Stimulated activated effector memory CD8-positive, alpha-beta T cell treated with anti-CD3 and anti-CD28 coated beads, Interleukin-12 subunit alpha, Interleukin-12 subunit beta, amount 100 ng/mL, for 72 hours (primary cell): ENCODE data around the gene ROCK1.
"Not testable (repeated sequence)": the region's sequence is repeated elsewhere in the genome, so short reads cannot be mapped to it uniquely, and the experiment has no call there.

Source experiments
- ATAC-seq: fragments of 150-1000 bp; cut with Tn5 transposase; 2 replicates; pipeline ENCODE4 v1.10.0; 2021
- DNase-seq, 2 donors: peaks; one replicate each; pipeline ENCODE4 v3.0.0; 2021 to 2022; ENCODE audit warnings: low spot score in 2 of 2
- H3K27ac Mint-ChIP-seq: one replicate; pipeline ENCODE4 v1.8.0; 2022; ENCODE audit warnings: mild to moderate bottlenecking, mixed read lengths
- H3K36me3 Mint-ChIP-seq: one replicate; pipeline ENCODE4 v1.8.0; 2022; ENCODE audit warnings: mild to moderate bottlenecking, mixed read lengths
- H3K4me1 Mint-ChIP-seq: one replicate; pipeline ENCODE4 v1.8.0; 2022; ENCODE audit warnings: mixed read lengths
- H3K4me3 Mint-ChIP-seq: one replicate; pipeline ENCODE4 v1.8.0; 2022; ENCODE audit warnings: mild to moderate bottlenecking, mixed read lengths
- H3K9me3 Mint-ChIP-seq: one replicate; pipeline ENCODE4 v1.8.0; 2022; ENCODE audit warnings: mixed read lengths

Gene ROCK1

DNA sequence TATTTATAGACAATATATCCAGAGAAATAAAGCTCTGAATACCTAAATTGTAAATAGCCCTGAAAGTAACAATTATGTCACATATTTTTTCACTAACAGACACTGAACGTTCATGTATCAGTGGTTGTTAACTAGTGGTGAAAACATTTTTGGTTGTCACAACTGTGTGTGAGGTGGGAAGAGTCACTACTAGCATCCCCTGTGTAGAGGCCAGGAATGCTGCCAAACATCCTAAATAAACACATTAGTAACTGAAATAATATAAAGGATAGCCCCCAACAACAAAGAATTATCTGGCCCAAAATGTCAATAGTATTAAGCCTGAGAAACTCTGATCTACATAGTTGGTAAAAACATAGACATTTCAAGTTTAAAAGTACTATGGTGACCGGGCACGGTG lies 64.5 kb downstream of the ROCK1 start:
- DNase-seq = no peak
- peaks cover 33% of the 10 kb centered on the region for H3K4me1 Mint-ChIP-seq
- H3K9me3 Mint-ChIP-seq = no peaks in the 10 kb centered on the region

GRCh38 chr18:21040466-21040865 lies 71.1 kb downstream of the ROCK1 start:
- Mint-ChIP-seq H3K27ac (no peak overlapping the region), H3K4me1 (no peaks in the 10 kb centered on the region), H3K36me3 (peaks cover 84% of the 10 kb centered on the region), H3K4me3 (no peak overlapping the region), H3K9me3 (no peaks in the 10 kb centered on the region)
- no peak for ATAC-seq
- no peak for DNase-seq

More for the DNA sequence above, 64.5 kb downstream of the ROCK1 start:
- no peak for ATAC-seq
- Mint-ChIP-seq H3K36me3 (peaks cover 62% of the 10 kb centered on the region), H3K4me3 (no peak overlapping the region), H3K27ac (peak overlapping the region; percentile 60)

DNA sequence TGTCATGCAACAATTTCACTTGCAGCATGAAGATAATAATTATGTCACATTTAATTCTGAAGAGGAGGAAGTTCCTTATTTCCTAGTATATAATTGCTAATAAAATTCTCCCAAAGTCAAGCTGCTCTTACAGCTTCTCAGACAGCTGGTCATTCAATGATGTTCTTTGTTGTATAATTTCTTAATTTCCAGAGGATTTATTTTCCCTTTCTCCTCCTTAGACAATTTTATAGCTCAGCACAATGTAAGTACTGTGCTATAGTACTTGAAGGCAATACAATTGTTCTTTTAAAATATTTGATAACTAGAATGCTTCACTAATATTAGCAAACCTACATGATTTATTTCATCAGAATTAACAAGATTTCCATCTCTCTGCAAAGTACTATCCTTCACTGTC lies 73.4 kb downstream of the ROCK1 start:
- DNase-seq (no peak), ATAC-seq (no peak)
- Mint-ChIP-seq H3K4me3 (no peak overlapping the region), H3K36me3 (peaks cover 85% of the 10 kb centered on the region), H3K9me3 (no peaks in the 10 kb centered on the region), H3K4me1 (peaks cover 6% of the 10 kb centered on the region), H3K27ac (peak overlapping the region; percentile 6)

GRCh38 chr18:21031845-21032244 lies 79.8 kb downstream of the ROCK1 start:
- H3K27ac Mint-ChIP-seq = no peak overlapping the region
- H3K4me3 Mint-ChIP-seq = no peak overlapping the region
- no peak for ATAC-seq

DNA sequence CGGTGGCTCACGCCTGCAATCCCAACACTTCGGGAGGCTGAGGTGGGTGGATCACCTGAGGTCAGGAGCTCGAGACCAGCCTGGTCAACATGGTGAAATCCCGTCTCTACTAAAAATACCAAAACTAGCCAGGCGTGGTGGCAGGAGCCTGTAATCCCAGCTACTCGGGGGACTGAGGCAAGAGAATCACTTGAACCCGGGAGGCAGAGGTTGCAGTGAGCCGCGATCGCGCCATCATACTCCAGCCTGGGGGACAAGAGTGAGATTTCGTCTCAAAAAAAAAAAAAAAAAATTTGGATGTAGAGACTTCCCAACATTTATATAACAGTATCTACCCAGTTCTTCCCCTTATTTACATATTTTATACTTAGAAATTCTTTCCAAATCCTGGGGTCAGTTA lies 93.4 kb downstream of the ROCK1 start:
- DNase-seq, H3K4me1 Mint-ChIP-seq, H3K27ac Mint-ChIP-seq, H3K9me3 Mint-ChIP-seq, ATAC-seq, H3K4me3 Mint-ChIP-seq: not testable (repeated sequence)
- peaks cover 84% of the 10 kb centered on the region for H3K36me3 Mint-ChIP-seq

More at GRCh38 chr18:21031845-21032244, 79.8 kb downstream of the ROCK1 start:
- H3K36me3 Mint-ChIP-seq = peaks cover 80% of the 10 kb centered on the region
- H3K4me1 Mint-ChIP-seq = peaks cover 16% of the 10 kb centered on the region
- peaks cover 8% of the 10 kb centered on the region for H3K9me3 Mint-ChIP-seq
- DNase-seq = no peak

GRCh38 chr18:21012308-21012707 lies 99.3 kb downstream of the ROCK1 start:
- no peak for DNase-seq
- peaks cover 4% of the 10 kb centered on the region for H3K9me3 Mint-ChIP-seq
- H3K36me3 Mint-ChIP-seq = peaks cover 99% of the 10 kb centered on the region
- H3K4me1 Mint-ChIP-seq = peaks cover 6% of the 10 kb centered on the region
- H3K27ac Mint-ChIP-seq = peak overlapping the region; percentile 20
- H3K4me3 Mint-ChIP-seq = no peak overlapping the region
- ATAC-seq = no peak

- Mint-ChIP-seq H3K36me3 (peaks cover 94% of the 10 kb centered on the region), H3K4me3 (no peak overlapping the region), H3K9me3 (no peaks in the 10 kb centered on the region), H3K27ac (no peak overlapping the region), H3K4me1 (peaks cover 12% of the 10 kb centered on the region)
- ATAC-seq (no peak), DNase-seq (no peak)
Measured at GRCh38 chr18:21004726-21005125, 106.9 kb downstream of the ROCK1 start.

DNA sequence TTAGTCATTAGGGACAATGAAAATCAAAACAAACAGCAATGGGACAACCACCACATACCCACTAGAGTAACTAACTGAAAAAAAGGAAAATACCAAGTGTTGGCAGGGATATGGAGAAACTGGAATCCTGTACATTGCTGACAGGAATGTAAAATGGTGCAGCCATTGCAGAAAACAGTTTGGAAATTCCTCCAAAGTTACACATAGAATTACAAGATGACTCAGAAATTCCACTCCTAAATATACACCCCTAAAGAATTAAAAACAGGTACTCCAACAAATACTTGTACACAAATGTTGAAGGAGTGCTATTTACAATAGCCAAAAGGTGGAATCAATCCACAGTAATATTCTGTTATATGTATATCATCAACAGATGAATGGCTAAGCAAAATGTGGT lies 110.9 kb downstream of the ROCK1 start:
- no peak for DNase-seq
- H3K36me3 Mint-ChIP-seq = peaks cover 84% of the 10 kb centered on the region
- H3K27ac Mint-ChIP-seq = no peak overlapping the region

GRCh38 chr18:20997371-20997770 lies 114.2 kb downstream of the ROCK1 start:
- H3K4me1 Mint-ChIP-seq = peaks cover 34% of the 10 kb centered on the region
- H3K36me3 Mint-ChIP-seq = peaks cover 70% of the 10 kb centered on the region
- H3K4me3 Mint-ChIP-seq = no peak overlapping the region
- H3K27ac Mint-ChIP-seq = no peak overlapping the region
- ATAC-seq (no peak), DNase-seq (no peak)
- H3K9me3 Mint-ChIP-seq = no peaks in the 10 kb centered on the region

More for the DNA sequence above, 110.9 kb downstream of the ROCK1 start:
- Mint-ChIP-seq H3K9me3 (no peaks in the 10 kb centered on the region), H3K4me1 (peaks cover 37% of the 10 kb centered on the region), H3K4me3 (no peak overlapping the region)
- ATAC-seq = no peak

- Mint-ChIP-seq H3K9me3 (no peaks in the 10 kb centered on the region), H3K36me3 (peaks cover 70% of the 10 kb centered on the region), H3K27ac (peak overlapping the region; percentile 46), H3K4me3 (no peak overlapping the region), H3K4me1 (peaks cover 34% of the 10 kb centered on the region)
- no peak for ATAC-seq
- no peak for DNase-seq
Measured at GRCh38 chr18:20996418-20996817, 115.2 kb downstream of the ROCK1 start.

GRCh38 chr18:20988726-20989125 lies 122.9 kb downstream of the ROCK1 start:
- Mint-ChIP-seq H3K4me1 (no peaks in the 10 kb centered on the region), H3K4me3 (no peak overlapping the region), H3K27ac (peak overlapping the region; percentile 6), H3K36me3 (peaks cover 94% of the 10 kb centered on the region), H3K9me3 (no peaks in the 10 kb centered on the region)
- ATAC-seq = no peak
- no peak for DNase-seq

DNA sequence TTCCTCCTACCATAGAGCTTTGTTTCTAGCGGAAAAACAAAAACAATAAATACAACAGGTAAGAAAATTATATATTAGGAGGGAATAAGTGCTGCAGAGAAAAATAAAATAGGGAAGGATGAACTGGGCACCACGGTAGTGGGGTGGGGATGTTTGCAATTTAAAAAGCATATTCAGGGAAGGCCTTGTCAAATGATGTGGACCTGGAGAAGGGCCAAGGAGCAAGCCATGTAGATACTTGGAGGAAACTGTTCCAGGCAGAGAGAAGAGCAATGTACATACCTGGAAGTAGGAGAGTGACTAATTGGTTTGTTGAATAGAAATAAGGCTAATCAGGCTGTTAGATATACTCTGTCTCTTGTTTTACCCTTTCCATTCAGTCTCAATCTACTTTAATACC lies 136.5 kb downstream of the ROCK1 start:
- no peak for DNase-seq
- ATAC-seq = no peak
- no peak overlapping the region for H3K4me3 Mint-ChIP-seq
- H3K27ac Mint-ChIP-seq = no peak overlapping the region
- peaks cover 85% of the 10 kb centered on the region for H3K36me3 Mint-ChIP-seq
- H3K4me1 Mint-ChIP-seq = peaks cover 5% of the 10 kb centered on the region
- no peaks in the 10 kb centered on the region for H3K9me3 Mint-ChIP-seq

GRCh38 chr18:20971886-20972267 lies 139.7 kb downstream of the ROCK1 start:
- ATAC-seq (peak; percentile 37), DNase-seq (no peak)
- peaks cover 85% of the 10 kb centered on the region for H3K36me3 Mint-ChIP-seq

DNA sequence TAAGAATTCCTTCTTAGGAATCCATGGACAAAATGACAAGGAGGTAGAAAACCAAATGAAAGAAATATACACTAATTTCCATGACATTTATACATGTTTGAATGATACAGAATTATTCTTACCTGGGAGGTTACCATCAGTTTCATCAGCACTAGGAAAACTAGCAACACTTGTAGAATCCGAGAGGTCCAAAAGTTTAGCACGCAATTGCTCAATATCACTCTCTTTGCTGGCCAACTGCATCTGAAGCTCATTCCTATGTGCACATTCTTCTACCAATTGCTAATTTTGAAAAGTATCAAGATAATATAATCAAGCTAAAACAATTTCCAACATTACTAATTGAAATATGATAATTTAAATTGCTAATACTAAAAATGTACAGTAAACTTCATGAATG lies 144.8 kb downstream of the ROCK1 start:
- H3K4me3 Mint-ChIP-seq = no peak overlapping the region
- DNase-seq (no peak), ATAC-seq (no peak)
- H3K4me1 Mint-ChIP-seq = no peaks in the 10 kb centered on the region
- no peaks in the 10 kb centered on the region for H3K9me3 Mint-ChIP-seq
- H3K36me3 Mint-ChIP-seq = peaks cover 87% of the 10 kb centered on the region
- no peak overlapping the region for H3K27ac Mint-ChIP-seq

More at GRCh38 chr18:20971886-20972267, 139.7 kb downstream of the ROCK1 start:
- no peaks in the 10 kb centered on the region for H3K4me1 Mint-ChIP-seq
- H3K9me3 Mint-ChIP-seq = no peaks in the 10 kb centered on the region
- no peak overlapping the region for H3K27ac Mint-ChIP-seq
- no peak overlapping the region for H3K4me3 Mint-ChIP-seq

DNA sequence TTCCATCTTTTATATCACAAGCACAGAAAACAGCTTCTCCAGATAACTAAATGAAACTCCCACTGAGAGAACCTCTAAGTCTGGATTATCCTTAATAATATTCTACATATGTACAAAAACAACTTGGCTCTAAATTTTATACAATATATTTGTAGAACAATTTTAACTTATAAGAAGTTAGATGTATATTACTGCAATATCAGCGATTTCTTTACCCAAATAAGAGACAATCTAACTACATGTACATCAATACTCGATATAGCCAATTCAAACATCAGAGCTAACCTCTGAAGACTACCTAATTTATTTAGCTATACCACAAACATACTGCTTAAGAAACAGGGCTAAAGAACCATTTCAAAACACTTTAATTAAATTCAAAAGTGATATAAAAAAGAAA lies 148.6 kb downstream of the ROCK1 start:
- peaks cover 73% of the 10 kb centered on the region for H3K36me3 Mint-ChIP-seq
- no peak overlapping the region for H3K4me3 Mint-ChIP-seq
- ATAC-seq (no peak), DNase-seq (no peak)
- H3K4me1 Mint-ChIP-seq = no peaks in the 10 kb centered on the region
- H3K9me3 Mint-ChIP-seq = no peaks in the 10 kb centered on the region
- no peak overlapping the region for H3K27ac Mint-ChIP-seq

DNA sequence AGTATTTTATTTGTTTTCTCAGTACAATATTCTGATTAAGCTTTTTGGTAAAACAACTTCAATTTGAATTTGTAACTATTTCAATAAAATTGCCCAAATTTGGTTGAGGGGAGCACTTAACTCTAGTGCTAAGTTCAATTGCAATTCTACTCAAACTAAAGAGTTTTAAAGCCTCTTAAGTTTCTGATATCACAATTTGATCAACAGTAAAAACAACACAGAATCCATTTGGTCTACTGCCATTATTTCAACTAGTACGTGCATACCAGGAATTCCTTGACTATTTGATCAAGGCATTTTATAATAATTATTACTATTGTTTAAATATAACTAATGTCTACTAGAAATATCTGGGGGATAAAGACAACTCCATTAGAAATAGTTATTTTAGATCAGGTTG lies 150.9 kb downstream of the ROCK1 start:
- H3K36me3 Mint-ChIP-seq = peaks cover 56% of the 10 kb centered on the region
- H3K4me1 Mint-ChIP-seq = no peaks in the 10 kb centered on the region
- no peak overlapping the region for H3K4me3 Mint-ChIP-seq
- no peak overlapping the region for H3K27ac Mint-ChIP-seq
- ATAC-seq (no peak), DNase-seq (no peak)
- no peaks in the 10 kb centered on the region for H3K9me3 Mint-ChIP-seq

GRCh38 chr18:20950827-20951226 lies 160.8 kb downstream of the ROCK1 start:
- not testable (repeated sequence) for H3K4me1 Mint-ChIP-seq, ATAC-seq, DNase-seq, H3K4me3 Mint-ChIP-seq, H3K9me3 Mint-ChIP-seq
- H3K36me3 Mint-ChIP-seq = peaks cover 25% of the 10 kb centered on the region
- H3K27ac Mint-ChIP-seq = peak overlapping the region; percentile 69
